Measurements from ENCODE around the gene FCRL5.

DNA sequence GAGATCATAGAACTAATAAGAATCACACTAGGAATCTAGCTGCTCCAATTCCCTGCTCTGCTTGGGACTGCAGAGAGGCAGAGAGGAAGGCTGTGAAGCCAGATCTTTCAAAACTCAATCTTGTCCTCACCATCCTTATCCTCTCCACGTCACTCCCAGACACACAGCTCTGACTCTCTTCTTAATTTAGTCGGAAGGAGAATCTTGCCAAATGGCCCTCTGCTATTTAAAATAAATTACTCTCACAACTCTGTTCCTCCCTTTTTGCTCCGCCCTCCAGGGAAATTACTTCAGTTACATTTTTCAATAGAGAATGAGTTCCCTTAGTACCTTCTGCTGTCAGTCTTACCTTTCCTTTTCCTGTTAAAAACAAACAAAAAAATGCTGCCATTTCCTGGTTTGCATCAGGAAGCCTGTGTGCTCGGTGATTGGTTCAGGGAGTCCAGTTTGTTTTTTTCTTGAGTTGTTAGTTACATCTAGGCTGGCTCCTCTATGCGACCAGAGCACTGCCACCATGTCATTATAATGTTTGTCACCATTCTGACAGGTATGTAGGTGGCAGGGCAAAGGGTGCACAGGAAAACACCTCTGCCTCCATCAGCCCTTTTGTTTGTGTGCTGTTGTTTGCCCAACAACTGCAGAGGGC is 80.1 kb downstream of the FCRL5 start:
- TF ChIP-seq, protein P1, sequence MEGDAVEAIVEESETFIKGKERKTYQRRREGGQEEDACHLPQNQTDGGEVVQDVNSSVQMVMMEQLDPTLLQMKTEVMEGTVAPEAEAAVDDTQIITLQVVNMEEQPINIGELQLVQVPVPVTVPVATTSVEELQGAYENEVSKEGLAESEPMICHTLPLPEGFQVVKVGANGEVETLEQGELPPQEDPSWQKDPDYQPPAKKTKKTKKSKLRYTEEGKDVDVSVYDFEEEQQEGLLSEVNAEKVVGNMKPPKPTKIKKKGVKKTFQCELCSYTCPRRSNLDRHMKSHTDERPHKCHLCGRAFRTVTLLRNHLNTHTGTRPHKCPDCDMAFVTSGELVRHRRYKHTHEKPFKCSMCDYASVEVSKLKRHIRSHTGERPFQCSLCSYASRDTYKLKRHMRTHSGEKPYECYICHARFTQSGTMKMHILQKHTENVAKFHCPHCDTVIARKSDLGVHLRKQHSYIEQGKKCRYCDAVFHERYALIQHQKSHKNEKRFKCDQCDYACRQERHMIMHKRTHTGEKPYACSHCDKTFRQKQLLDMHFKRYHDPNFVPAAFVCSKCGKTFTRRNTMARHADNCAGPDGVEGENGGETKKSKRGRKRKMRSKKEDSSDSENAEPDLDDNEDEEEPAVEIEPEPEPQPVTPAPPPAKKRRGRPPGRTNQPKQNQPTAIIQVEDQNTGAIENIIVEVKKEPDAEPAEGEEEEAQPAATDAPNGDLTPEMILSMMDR (IDR thresholded peaks at IDR 0.05; ENCODE audit: borderline replicate concordance, extremely low read depth, low read length, poor library complexity, severe bottlenecking), result no peak
- TF ChIP-seq EZH2 (IDR thresholded peaks at IDR 0.05; ENCODE audit: borderline replicate concordance, low read depth, low read length, severe bottlenecking), result no peak

All from DND-41 (cell line).